ENCODE results near the gene HIVEP1.

The HIVEP1 gene

GRCh38 chr6:12001706-12002435 is 10.2 kb upstream of the HIVEP1 start:
- no peak for TF ChIP-seq CTCF (conservative IDR thresholded peaks at IDR 0.05; ENCODE audit: low read depth, low read length)
- DNase-seq (ENCODE audit: low read depth): no peak
- H3K4me3 ChIP-seq (ENCODE audit: low read depth, low read length): no peak overlapping the region

- DNase-seq (ENCODE audit: low read depth): no peak
- TF ChIP-seq CTCF (conservative IDR thresholded peaks at IDR 0.05; ENCODE audit: low read depth, low read length): no peak
- no peak overlapping the region for H3K4me3 ChIP-seq (ENCODE audit: low read depth, low read length)
Measured at GRCh38 chr6:12007473-12007872, 4.6 kb upstream of the HIVEP1 start.

- no peak for TF ChIP-seq CTCF (conservative IDR thresholded peaks at IDR 0.05; ENCODE audit: low read depth, low read length)
- H3K4me3 ChIP-seq (ENCODE audit: low read depth, low read length): peak overlapping the region; percentile 80
- no peak for DNase-seq (ENCODE audit: low read depth)
Measured at GRCh38 chr6:12007887-12008286, 4.2 kb upstream of the HIVEP1 start.

GRCh38 chr6:12008366-12009179 is 3.5 kb upstream of the HIVEP1 start:
- peak overlapping the region; percentile 80 for H3K4me3 ChIP-seq (ENCODE audit: low read depth, low read length)
- DNase-seq (ENCODE audit: low read depth): peak; percentile 60
- no peak for TF ChIP-seq CTCF (conservative IDR thresholded peaks at IDR 0.05; ENCODE audit: low read depth, low read length)

- H3K4me3 ChIP-seq (ENCODE audit: low read depth, low read length): peak overlapping the region; percentile 80
- DNase-seq (ENCODE audit: low read depth): peak; percentile 11
- no peak for TF ChIP-seq CTCF (conservative IDR thresholded peaks at IDR 0.05; ENCODE audit: low read depth, low read length)
Measured at GRCh38 chr6:12009180-12009685, 2.9 kb upstream of the HIVEP1 start.

GRCh38 chr6:12009876-12010634 is 2.1 kb upstream of the HIVEP1 start:
- peak; percentile 59 for DNase-seq (ENCODE audit: low read depth)
- peak overlapping the region; percentile 80 for H3K4me3 ChIP-seq (ENCODE audit: low read depth, low read length)
- TF ChIP-seq CTCF (conservative IDR thresholded peaks at IDR 0.05; ENCODE audit: low read depth, low read length): no peak

Measured in choroid plexus epithelial cell (primary cell).